HL-60 (cell line): ENCODE results near the gene ALDH9A1.

Source experiments
- CTCF ChIP-seq: IDR thresholded peaks from one replicate; pipeline ENCODE4 v1.5.1; 2011; ENCODE audit warnings: low read length, control low read depth, inconsistent platforms; ENCODE audit not compliant: insufficient read depth
- SPI1 ChIP-seq: IDR thresholded peaks from 2 replicates; pipeline ENCODE4 v1.6.1; 2012; ENCODE audit warnings: low read depth, mild to moderate bottlenecking, borderline replicate concordance

- no peak for TF ChIP-seq CTCF
- TF ChIP-seq SPI1, result no peak
These were observed 14.4 kb upstream of the ALDH9A1 start for GRCh38 chr1:165712764-165713163.
